Endodermal cell (in vitro differentiated cells): ENCODE results near the gene GET4. TPM values are rescaled to one million over a fixed set of nuclear protein-coding genes. Genes with fewer than 3 reads are reported as not detected.
"Not testable (repeated sequence)": the region's sequence is repeated elsewhere in the genome, so short reads cannot be mapped to it uniquely, and the experiment has no call there.

Experiments
- DNase-seq: peaks from one replicate; pipeline ENCODE4 v3.0.0-alpha.2; 2017
- H3K27ac ChIP-seq: 2 replicates; pipeline ENCODE4 v1.5.1; 2013; ENCODE audit warnings: mild to moderate bottlenecking, low read depth, low read length, moderate library complexity
- H3K27me3 ChIP-seq: 2 replicates; pipeline ENCODE4 v1.6.1; 2013; ENCODE audit warnings: mild to moderate bottlenecking, low read length, moderate library complexity; ENCODE audit not compliant: insufficient read depth, control insufficient read depth, poor library complexity, severe bottlenecking
- H3K36me3 ChIP-seq: 2 replicates; pipeline ENCODE4 v1.7.0; 2013; ENCODE audit warnings: mild to moderate bottlenecking, low read length, moderate library complexity; ENCODE audit not compliant: control insufficient read depth, insufficient read depth
- H3K4me1 ChIP-seq: one replicate; pipeline ENCODE4 v1.7.0; 2013; ENCODE audit warnings: low read length; ENCODE audit not compliant: control insufficient read depth, insufficient read depth
- H3K4me3 ChIP-seq: 2 replicates; pipeline ENCODE4 v1.5.1; 2013; ENCODE audit warnings: mild to moderate bottlenecking, low read length, moderate library complexity
- H3K9ac ChIP-seq: 2 replicates; pipeline ENCODE4 v1.6.1; 2013; ENCODE audit warnings: mild to moderate bottlenecking, low read length, moderate library complexity; ENCODE audit not compliant: poor library complexity, severe bottlenecking; ENCODE audit errors: extremely low read depth
- H3K9me3 ChIP-seq: 2 replicates; pipeline ENCODE4 v1.6.1; 2013; ENCODE audit warnings: mild to moderate bottlenecking, low read length, moderate library complexity; ENCODE audit not compliant: control insufficient read depth
- H3K27ac Mint-ChIP-seq: 2 replicates; pipeline ENCODE4 v1.8.0; 2020; ENCODE audit warnings: mixed read lengths
- H3K27me3 Mint-ChIP-seq: 2 replicates; pipeline ENCODE4 v1.8.0; 2021; ENCODE audit warnings: mild to moderate bottlenecking, mixed read lengths; ENCODE audit not compliant: insufficient read depth
- H3K36me3 Mint-ChIP-seq: 2 replicates; pipeline ENCODE4 v1.8.0; 2020; ENCODE audit warnings: low read depth, mixed read lengths
- H3K4me1 Mint-ChIP-seq: 2 replicates; pipeline ENCODE4 v1.8.0; 2020; ENCODE audit warnings: mixed read lengths
- H3K4me3 Mint-ChIP-seq: 2 replicates; pipeline ENCODE4 v1.8.0; 2020; ENCODE audit warnings: mild to moderate bottlenecking, moderate library complexity, mixed read lengths
- H3K9me3 Mint-ChIP-seq: 2 replicates; pipeline ENCODE4 v1.8.0; 2020; ENCODE audit warnings: mild to moderate bottlenecking, mixed read lengths
- WGBS, 2 experiments: methylation state at CpG; one replicate each; pipeline versions ENCODE4 v1.1.5 to v1.1.7; 2013; ENCODE audit warnings: missing lambda C conversion rate in 2 of 2, mixed read lengths in 1 of 2; ENCODE audit not compliant: insufficient coverage in 1 of 2, insufficient read length in 1 of 2; 5-methylcytosine and 5-hydroxymethylcytosine counted together
- total RNA-seq, 2 donors: library from RNA; stranded (reverse); fragmentation: NEBNext Ultra II Directional in 1 of 2; extraction: Animal tissue kit (Norgen Biotek cat#: 25700) in 1 of 2; gene quantifications; 2 replicates in 1 of 2; 3 replicates in 1 of 2; pipeline ENCODE4 v1.2.1, GENCODE V29; 2021
- TF ChIP-seq, protein P1 (sequence below): fragments of 200-600 bp; sonication (generic); conservative IDR thresholded peaks from 2 replicates; pipeline ENCODE4 v1.5.0; 2021; ENCODE audit warnings: antibody characterized with exemption, mild to moderate bottlenecking

Gene GET4
- total RNA-seq, 2 donors from 2014 or later, result 73.3 to 84.3 TPM

DNA sequence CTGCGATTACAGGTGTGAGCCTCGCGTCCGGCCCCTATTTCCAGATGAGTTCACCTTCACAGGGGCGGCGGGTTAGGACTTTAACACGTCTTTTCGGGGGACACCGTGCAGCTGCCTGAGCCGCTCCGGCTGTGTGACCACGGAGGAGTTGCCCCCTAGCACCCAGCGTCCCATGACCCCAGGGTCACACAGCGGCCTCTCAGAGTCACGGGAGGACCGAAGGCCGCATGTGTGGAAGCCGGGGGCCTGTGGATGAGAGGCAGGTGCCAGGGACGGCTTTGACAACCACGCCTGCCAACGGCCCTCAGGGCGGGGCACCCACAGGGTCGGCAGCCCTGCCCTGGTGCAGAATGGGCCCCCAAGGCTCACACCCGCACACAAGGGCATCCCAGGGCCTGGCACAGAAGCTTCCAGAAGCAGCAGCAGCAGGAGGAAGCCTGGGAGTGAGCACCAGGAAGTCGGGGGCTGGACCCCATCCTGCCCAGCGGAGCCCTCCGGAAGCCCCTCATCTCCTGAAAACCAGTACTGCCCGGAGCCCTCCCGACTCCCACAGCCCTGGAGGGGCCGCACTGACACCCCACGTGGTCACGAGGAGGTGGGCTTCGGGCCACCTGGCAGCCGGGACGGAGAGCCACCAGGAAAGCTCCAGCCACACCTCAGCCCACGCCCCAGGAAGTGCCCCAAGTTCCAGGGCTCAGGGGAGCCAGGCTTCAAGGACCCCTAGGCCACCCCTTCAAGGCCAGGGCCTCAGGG, 45.4 kb downstream of the GET4 start:
- DNase-seq, result no peak
- no peaks in the 10 kb centered on the region for H3K36me3 Mint-ChIP-seq

DNA sequence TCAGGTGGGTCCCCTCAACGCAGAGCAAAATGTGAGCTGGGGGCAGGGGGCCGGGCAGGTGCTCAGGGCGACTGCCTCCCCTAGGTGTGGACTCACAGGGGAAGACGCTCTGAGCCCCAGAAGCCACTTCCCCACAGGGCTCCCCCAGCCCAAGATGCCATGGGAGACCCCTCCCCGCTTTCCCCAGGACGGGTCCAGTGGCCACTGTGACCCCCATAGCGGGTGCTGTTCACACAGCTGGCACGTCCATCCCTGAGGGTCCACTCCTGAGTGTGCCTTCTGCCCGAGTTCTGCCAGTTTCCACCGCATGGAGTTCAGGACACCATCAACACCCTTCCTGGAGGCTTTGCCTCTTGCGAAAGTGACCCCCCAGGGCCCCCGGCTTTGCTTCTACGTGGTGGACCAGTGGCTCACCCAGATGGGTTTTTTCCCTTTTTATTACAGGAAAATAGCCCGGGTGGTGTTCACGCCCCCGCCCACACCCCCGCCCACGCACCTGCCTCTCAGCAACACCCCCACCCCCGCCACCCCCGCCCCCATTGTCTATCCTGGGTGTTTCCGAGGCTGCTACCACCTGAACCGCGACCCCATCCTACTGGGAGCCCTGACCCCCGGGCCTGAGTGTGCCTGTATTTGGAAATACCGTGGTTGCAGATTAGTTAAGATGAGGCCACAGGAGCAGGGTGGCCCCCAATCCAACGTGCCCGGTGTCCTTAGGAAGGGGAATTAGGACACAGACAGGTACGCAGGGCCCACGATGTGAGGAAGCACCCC, 46.2 kb downstream of the GET4 start:
- H3K9ac ChIP-seq, result no peak overlapping the region
- no peaks in the 10 kb centered on the region for H3K9me3 ChIP-seq
- no peaks in the 10 kb centered on the region for H3K36me3 ChIP-seq
- H3K27me3 ChIP-seq, result no peaks in the 10 kb centered on the region
- no peak overlapping the region for H3K27ac Mint-ChIP-seq
- H3K4me3 ChIP-seq, result no peak overlapping the region
- peak; percentile 30 for DNase-seq
- 82 to 90% methylated on average over 16 to 25 of the region's 29 CpGs for WGBS, 2 experiments
- no peaks in the 10 kb centered on the region for H3K4me1 Mint-ChIP-seq
- H3K27ac ChIP-seq, result no peak overlapping the region
- TF ChIP-seq, protein P1, sequence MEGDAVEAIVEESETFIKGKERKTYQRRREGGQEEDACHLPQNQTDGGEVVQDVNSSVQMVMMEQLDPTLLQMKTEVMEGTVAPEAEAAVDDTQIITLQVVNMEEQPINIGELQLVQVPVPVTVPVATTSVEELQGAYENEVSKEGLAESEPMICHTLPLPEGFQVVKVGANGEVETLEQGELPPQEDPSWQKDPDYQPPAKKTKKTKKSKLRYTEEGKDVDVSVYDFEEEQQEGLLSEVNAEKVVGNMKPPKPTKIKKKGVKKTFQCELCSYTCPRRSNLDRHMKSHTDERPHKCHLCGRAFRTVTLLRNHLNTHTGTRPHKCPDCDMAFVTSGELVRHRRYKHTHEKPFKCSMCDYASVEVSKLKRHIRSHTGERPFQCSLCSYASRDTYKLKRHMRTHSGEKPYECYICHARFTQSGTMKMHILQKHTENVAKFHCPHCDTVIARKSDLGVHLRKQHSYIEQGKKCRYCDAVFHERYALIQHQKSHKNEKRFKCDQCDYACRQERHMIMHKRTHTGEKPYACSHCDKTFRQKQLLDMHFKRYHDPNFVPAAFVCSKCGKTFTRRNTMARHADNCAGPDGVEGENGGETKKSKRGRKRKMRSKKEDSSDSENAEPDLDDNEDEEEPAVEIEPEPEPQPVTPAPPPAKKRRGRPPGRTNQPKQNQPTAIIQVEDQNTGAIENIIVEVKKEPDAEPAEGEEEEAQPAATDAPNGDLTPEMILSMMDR, result no peak
- no peaks in the 10 kb centered on the region for H3K36me3 Mint-ChIP-seq
- peaks cover 2% of the 10 kb centered on the region for H3K4me1 ChIP-seq
- no peak overlapping the region for H3K4me3 Mint-ChIP-seq
- no peaks in the 10 kb centered on the region for H3K27me3 Mint-ChIP-seq
- H3K9me3 Mint-ChIP-seq, result no peaks in the 10 kb centered on the region

More for the DNA sequence above, 45.4 kb downstream of the GET4 start:
- Mint-ChIP-seq H3K4me1 (no peaks in the 10 kb centered on the region), H3K4me3 (no peak overlapping the region), H3K9me3 (no peaks in the 10 kb centered on the region), H3K27ac (no peak overlapping the region), H3K27me3 (no peaks in the 10 kb centered on the region)
- no peak overlapping the region for H3K4me3 ChIP-seq
- H3K9ac ChIP-seq, result no peak overlapping the region
- 89 to 92% methylated on average over 24 to 36 of the region's 36 CpGs for WGBS, 2 experiments
- no peaks in the 10 kb centered on the region for H3K9me3 ChIP-seq
- no peak overlapping the region for H3K27ac ChIP-seq
- H3K4me1 ChIP-seq, result peaks cover 2% of the 10 kb centered on the region
- no peaks in the 10 kb centered on the region for H3K27me3 ChIP-seq
- H3K36me3 ChIP-seq, result no peaks in the 10 kb centered on the region
- TF ChIP-seq, protein P1, result no peak

DNA sequence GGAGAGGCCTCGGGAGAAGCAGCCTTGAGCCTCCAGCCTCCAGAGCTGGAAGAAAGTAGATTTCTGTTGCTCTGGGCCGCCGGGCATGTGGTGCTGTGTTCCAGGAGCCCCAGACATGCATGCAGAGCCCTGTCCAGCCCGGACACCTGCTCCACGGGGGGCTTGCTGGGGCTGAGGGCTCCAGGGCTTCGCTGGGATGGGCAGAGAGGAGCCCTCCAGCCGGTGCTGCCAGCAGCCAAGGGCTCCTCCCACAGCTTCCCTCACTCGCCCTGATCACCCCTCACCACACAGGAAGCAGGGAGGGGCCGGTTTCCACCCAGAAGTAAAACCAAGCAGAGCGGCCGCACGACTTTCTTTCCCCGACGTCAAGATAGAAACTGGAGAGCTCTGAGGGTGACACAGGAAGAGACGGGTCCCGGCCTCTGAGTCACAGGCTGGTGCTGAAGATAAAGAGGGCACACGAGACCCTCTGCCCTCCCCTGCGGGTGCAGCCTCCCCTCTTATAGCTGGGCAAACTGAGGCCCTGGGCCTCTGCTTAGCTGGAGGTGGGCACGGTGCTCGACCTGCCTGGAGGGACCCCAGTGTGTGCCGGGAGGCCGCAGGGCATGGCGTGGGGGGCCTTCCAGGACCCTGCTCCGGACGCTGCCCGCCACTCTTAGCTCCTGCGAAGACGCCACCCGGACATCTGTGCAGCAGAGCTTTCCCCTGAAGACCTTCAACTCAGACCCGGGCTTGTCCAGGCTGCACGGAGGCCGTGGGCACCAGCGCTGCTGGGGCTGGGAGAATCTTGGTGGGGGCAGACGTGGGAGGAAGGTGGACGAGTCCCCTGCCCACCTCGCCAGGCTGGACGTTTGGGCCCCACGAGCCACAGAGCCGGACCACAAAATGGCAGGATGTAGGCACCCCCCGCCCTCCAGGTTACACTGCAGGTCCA, 47.0 kb downstream of the GET4 start:
- H3K9me3 ChIP-seq, result no peaks in the 10 kb centered on the region
- TF ChIP-seq, protein P1, result no peak
- Mint-ChIP-seq H3K4me1 (no peaks in the 10 kb centered on the region), H3K36me3 (no peaks in the 10 kb centered on the region), H3K27ac (peak overlapping the region; percentile 39), H3K4me3 (no peak overlapping the region), H3K9me3 (no peaks in the 10 kb centered on the region), H3K27me3 (no peaks in the 10 kb centered on the region)
- H3K4me1 ChIP-seq, result peaks cover 2% of the 10 kb centered on the region
- no peak overlapping the region for H3K9ac ChIP-seq
- H3K27me3 ChIP-seq, result no peaks in the 10 kb centered on the region
- H3K27ac ChIP-seq, result no peak overlapping the region
- no peak overlapping the region for H3K4me3 ChIP-seq
- DNase-seq, result peak; percentile 79
- whole genome bisulfite sequencing, 2 experiments, result 82% methylated on average over 28 to 40 of the region's 40 CpGs
- no peaks in the 10 kb centered on the region for H3K36me3 ChIP-seq

DNA sequence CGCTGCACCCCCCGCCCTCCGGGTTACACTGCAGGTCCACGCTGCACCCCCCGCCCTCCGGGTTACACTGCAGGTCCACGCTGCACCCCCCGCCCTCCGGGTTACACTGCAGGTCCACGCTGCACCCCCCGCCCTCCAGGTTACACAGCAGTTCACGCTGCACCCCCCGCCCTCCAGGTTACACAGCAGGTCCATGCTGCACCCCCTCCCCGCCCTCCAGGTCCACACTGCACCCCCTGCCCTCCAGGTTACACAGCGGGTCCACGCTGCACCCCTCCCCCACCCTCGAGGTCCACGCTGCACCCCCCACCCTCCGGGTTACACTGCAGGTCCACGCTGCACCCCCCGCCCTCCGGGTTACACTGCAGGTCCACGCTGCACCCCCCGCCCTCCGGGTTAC, 47.7 kb downstream of the GET4 start:
- not testable (repeated sequence) for H3K9ac ChIP-seq, DNase-seq, H3K9me3 Mint-ChIP-seq, H3K4me1 Mint-ChIP-seq, H3K27ac ChIP-seq, H3K36me3 ChIP-seq, H3K4me3 ChIP-seq, H3K36me3 Mint-ChIP-seq, H3K9me3 ChIP-seq, H3K27me3 Mint-ChIP-seq, H3K27me3 ChIP-seq, H3K27ac Mint-ChIP-seq, H3K4me1 ChIP-seq, H3K4me3 Mint-ChIP-seq
- 89% methylated on average over 9 of the region's 25 CpGs; no CpG with 5 or more reads in 1 of the 2 experiments for WGBS, 2 experiments
